IMR-90 (cell line): ENCODE results near the gene ZC3H15. TPM values are rescaled to one million over a fixed set of nuclear protein-coding genes. Genes with fewer than 3 reads are reported as not detected.

ENCODE experiments used
- ATAC-seq: fragments of 200-7000 bp; cut with Tn5 transposase; 2 replicates; pipeline ENCODE4 v1.9.1; 2020; ENCODE audit warnings: low read depth, mild to moderate bottlenecking, moderate library complexity
- BruUV-seq: library from RNA; stranded (reverse); fragments of 400-500 nt; replicated peaks from 2 replicates; lab custom pipeline; 2021; lab: Mats Ljungman, UMichigan
- CTCF ChIA-PET: fragments of 300-600 bp; formaldehyde crosslinking; extraction: SDS; loops from one replicate; lab custom pipeline; 2021; ENCODE audit warnings: antibody characterized with exemption; lab: Yijun Ruan, JAX
- POLR2A ChIA-PET: fragments of 300-600 bp; sonication (Branson Sonifier 250); formaldehyde crosslinking; loops from one replicate; lab custom pipeline; 2022; ENCODE audit warnings: antibody characterized with exemption; ENCODE audit not compliant: unreplicated experiment; lab: Charles Lee
- DNase-seq: peaks from one replicate; pipeline ENCODE4 v3.0.0; 2013
- H2AFZ ChIP-seq: replicated peaks from 2 replicates; pipeline ENCODE3; 2013; ENCODE audit warnings: low read length, mild to moderate bottlenecking; ENCODE audit not compliant: poor library complexity
- H2AK5ac ChIP-seq: 2 replicates; pipeline ENCODE4 v1.6.1; 2013; ENCODE audit warnings: low read depth, low read length, inconsistent platforms
- H2AK9ac ChIP-seq: replicated peaks from 2 replicates; pipeline ENCODE3; 2013; ENCODE audit warnings: mild to moderate bottlenecking, low read depth, low read length, moderate library complexity; ENCODE audit not compliant: poor library complexity
- H2BK120ac ChIP-seq: 2 replicates; pipeline ENCODE4 v1.6.1; 2013; ENCODE audit warnings: low read depth, low read length, inconsistent platforms
- H2BK15ac ChIP-seq: 3 replicates; pipeline ENCODE4 v1.6.1; 2013; ENCODE audit warnings: low read depth, low read length, inconsistent platforms
- H2BK20ac ChIP-seq: 2 replicates; pipeline ENCODE4 v1.6.1; 2013; ENCODE audit warnings: low read depth, mild to moderate bottlenecking, inconsistent platforms, low read length, moderate library complexity
- H2BK5ac ChIP-seq: 2 replicates; pipeline ENCODE4 v1.6.1; 2013; ENCODE audit warnings: mild to moderate bottlenecking, low read depth, low read length, inconsistent platforms; ENCODE audit not compliant: poor library complexity, severe bottlenecking
- H3K14ac ChIP-seq: replicated peaks from 2 replicates; pipeline ENCODE4 v1.6.1; 2013; ENCODE audit warnings: low read depth, low read length, inconsistent platforms
- H3K18ac ChIP-seq: 2 replicates; pipeline ENCODE4 v1.6.1; 2013; ENCODE audit warnings: low read depth, low read length, control low read depth
- H3K23ac ChIP-seq: 2 replicates; pipeline ENCODE4 v1.6.1; 2013; ENCODE audit warnings: low read depth, low read length, inconsistent platforms
- H3K27ac ChIP-seq: 2 replicates; pipeline ENCODE4 v1.5.1; 2013; ENCODE audit warnings: mild to moderate bottlenecking, control low read depth, low read length; ENCODE audit not compliant: insufficient read depth
- H3K27me3 ChIP-seq: 2 replicates; pipeline ENCODE4 v1.6.1; 2013; ENCODE audit warnings: low read length; ENCODE audit not compliant: control insufficient read depth, insufficient read depth
- H3K36me3 ChIP-seq: 2 replicates; pipeline ENCODE4 v1.6.1; 2013; ENCODE audit warnings: low read length, mixed read lengths; ENCODE audit not compliant: control insufficient read depth, insufficient read depth
- H3K4ac ChIP-seq: 2 replicates; pipeline ENCODE4 v1.6.1; 2013; ENCODE audit warnings: low read depth, low read length, inconsistent platforms
- H3K4me1 ChIP-seq: 2 replicates; pipeline ENCODE4 v1.6.1; 2013; ENCODE audit warnings: low read length, mixed read lengths; ENCODE audit not compliant: control insufficient read depth, insufficient read depth
- H3K4me2 ChIP-seq: 2 replicates; pipeline ENCODE4 v1.6.1; 2013; ENCODE audit warnings: low read depth, mild to moderate bottlenecking, control low read depth, low read length, moderate library complexity
- H3K4me3 ChIP-seq: 2 replicates; pipeline ENCODE4 v1.5.1; 2013; ENCODE audit warnings: low read depth, mild to moderate bottlenecking, control low read depth, low read length, moderate library complexity; ENCODE audit not compliant: insufficient read depth
- H3K56ac ChIP-seq: 2 replicates; pipeline ENCODE4 v1.6.1; 2013; ENCODE audit warnings: low read length, inconsistent platforms; ENCODE audit not compliant: insufficient read depth; ENCODE audit errors: extremely low read depth
- H3K79me1 ChIP-seq, 2 experiments: 2 replicates each; pipeline ENCODE4 v1.6.1; 2013; ENCODE audit warnings: low read length in 2 of 2, inconsistent platforms in 1 of 2, low read depth in 1 of 2
- H3K9ac ChIP-seq: 2 replicates; pipeline ENCODE4 v1.6.1; 2013; ENCODE audit warnings: low read depth, low read length, control low read depth
- H3K9me1 ChIP-seq: 2 replicates; pipeline ENCODE4 v1.6.1; 2013; ENCODE audit warnings: low read length, inconsistent platforms; ENCODE audit not compliant: insufficient read depth
- H3K9me3 ChIP-seq: 2 replicates; pipeline ENCODE4 v1.6.1; 2013; ENCODE audit warnings: low read length; ENCODE audit not compliant: control insufficient read depth, insufficient read depth
- H4K20me1 ChIP-seq: 2 replicates; pipeline ENCODE4 v1.6.1; 2013; ENCODE audit warnings: low read length, inconsistent platforms; ENCODE audit not compliant: insufficient read depth
- H4K5ac ChIP-seq: 2 replicates; pipeline ENCODE4 v1.6.1; 2013; ENCODE audit warnings: mild to moderate bottlenecking, low read depth, low read length, control low read depth
- H4K8ac ChIP-seq, 2 experiments: 2 replicates each; pipeline ENCODE4 v1.6.1; 2013; ENCODE audit warnings: low read depth in 2 of 2, low read length in 2 of 2, control low read depth in 1 of 2, inconsistent platforms in 1 of 2
- H4K91ac ChIP-seq: 2 replicates; pipeline ENCODE4 v1.6.1; 2013; ENCODE audit warnings: low read depth, low read length, inconsistent platforms; ENCODE audit not compliant: insufficient read depth
- BHLHE40 ChIP-seq: fragments of 150-350 bp; IDR thresholded peaks from 2 replicates; pipeline ENCODE4 v1.6.1; 2016; ENCODE audit warnings: mild to moderate bottlenecking, low read depth, low read length
- CEBPB ChIP-seq: IDR thresholded peaks from 2 replicates; pipeline ENCODE4 v1.6.1; 2012; ENCODE audit warnings: low read depth, low read length, improper control_type of control experiment
- CHD1 ChIP-seq: IDR thresholded peaks from 2 replicates; pipeline ENCODE4 v1.6.1; 2012; ENCODE audit warnings: low read depth, low read length, improper control_type of control experiment
- CTCF ChIP-seq: conservative IDR thresholded peaks from 2 replicates; pipeline ENCODE4 v1.5.1; 2012; ENCODE audit warnings: mild to moderate bottlenecking, low read depth, low read length, improper control_type of control experiment
- ELK1 ChIP-seq: fragments of 150-350 bp; IDR thresholded peaks from 2 replicates; pipeline ENCODE4 v1.6.1; 2016; ENCODE audit warnings: low read depth, mild to moderate bottlenecking, low read length, moderate library complexity, borderline replicate concordance
- FOS ChIP-seq: fragments of 150-350 bp; IDR thresholded peaks from 2 replicates; pipeline ENCODE4 v1.6.1; 2016; ENCODE audit warnings: low read depth, low read length
- MAFK ChIP-seq: IDR thresholded peaks from 2 replicates; pipeline ENCODE4 v1.6.1; 2012; ENCODE audit warnings: low read depth, low read length, improper control_type of control experiment
- MAZ ChIP-seq: IDR thresholded peaks from 2 replicates; pipeline ENCODE4 v1.6.1; 2012; ENCODE audit warnings: low read depth, mild to moderate bottlenecking, low read length, improper control_type of control experiment, moderate library complexity, borderline replicate concordance
- MXI1 ChIP-seq: IDR thresholded peaks from 2 replicates; pipeline ENCODE4 v1.6.1; 2012; ENCODE audit warnings: low read depth, mild to moderate bottlenecking, low read length, moderate library complexity, borderline replicate concordance
- NFE2L2 ChIP-seq: fragments of 150-350 bp; IDR thresholded peaks from 2 replicates; pipeline ENCODE4 v1.6.1; 2016; ENCODE audit warnings: low read depth, mild to moderate bottlenecking, low read length
- POLR2A ChIP-seq: IDR thresholded peaks from 2 replicates; pipeline ENCODE4 v1.6.1; 2012; ENCODE audit warnings: mild to moderate bottlenecking, low read depth, low read length
- RAD21 ChIP-seq: IDR thresholded peaks from 2 replicates; pipeline ENCODE4 v1.6.1; 2012; ENCODE audit warnings: low read length, improper control_type of control experiment
- RCOR1 ChIP-seq: IDR thresholded peaks from 2 replicates; pipeline ENCODE4 v1.6.1; 2012; ENCODE audit warnings: mild to moderate bottlenecking, low read length, improper control_type of control experiment; ENCODE audit not compliant: insufficient replicate concordance
- RFX5 ChIP-seq: IDR thresholded peaks from 2 replicates; pipeline ENCODE4 v1.8.0; 2012; ENCODE audit warnings: low read depth, mild to moderate bottlenecking, low read length, moderate library complexity
- SMC3 ChIP-seq: fragments of 150-350 bp; IDR thresholded peaks from 2 replicates; pipeline ENCODE4 v1.6.1; 2016; ENCODE audit warnings: low read depth, mild to moderate bottlenecking, antibody characterized with exemption, low read length, moderate library complexity
- WGBS, 2 experiments: methylation state at CpG; one replicate each; pipeline versions ENCODE4 v1.1.5 to v1.1.7; 2013; ENCODE audit warnings: missing lambda C conversion rate in 2 of 2; ENCODE audit not compliant: insufficient read length in 1 of 2; ENCODE audit errors: extremely low coverage in 2 of 2; 5-methylcytosine and 5-hydroxymethylcytosine counted together
- dilution Hi-C: fragments of 300-500 bp; cut with HindIII; formaldehyde crosslinking; loops from one replicate; pipeline ENCODE4 v1.14.3; 2018; ENCODE audit warnings: low sequenced_read_pairs; ENCODE audit not compliant: unreplicated experiment
- in situ Hi-C: fragments of 300-500 bp; cut with MboI; formaldehyde crosslinking; loops from 3 replicates; pipeline ENCODE4 v1.14.3; 2019; ENCODE audit warnings: low sequenced_read_pairs, inconsistent platforms, mixed read lengths
- intact Hi-C: fragments of 100-400 bp; cut with micrococcal nuclease; formaldehyde crosslinking; loops from 2 replicates; pipeline ENCODE4 v1.10.0; 2022
- polyA plus RNA-seq, 3 experiments: library from polyadenylated mRNA; depleted of rRNA; stranded (reverse); fragments of >200 nt; gene quantifications; 2 replicates each; pipeline ENCODE4 v1.2.3, GENCODE V29; 2012; ENCODE audit warnings: low replicate concordance in 1 of 3
- total RNA-seq: library from RNA; depleted of rRNA; stranded (reverse); fragments of >200 nt; gene quantifications from 2 replicates; pipeline ENCODE4 v1.2.3, GENCODE V29; 2012
- TF ChIP-seq, protein P1 (sequence below): fragments of 150-350 bp; IDR thresholded peaks from 2 replicates; pipeline ENCODE4 v1.6.1; 2017; ENCODE audit warnings: mild to moderate bottlenecking, antibody characterized with exemption, low read length, low read depth

ZC3H15 gene
- total and polyA plus RNA-seq, 2 of the 4 experiments (the other 2 are of a cell fraction), result 22.9 to 47.4 TPM

GRCh38 chr2:186546846-186547245, 60.8 kb downstream of the ZC3H15 start:
- H3K56ac ChIP-seq, result no peak overlapping the region
- no peak overlapping the region for H4K91ac ChIP-seq
- H2BK5ac ChIP-seq, result peak overlapping the region; percentile 62
- H3K9me1 ChIP-seq, result peaks cover 3% of the 10 kb centered on the region; the same call in 1 of the 2 replicates
- no peak overlapping the region for H3K4me3 ChIP-seq
- H3K27me3 ChIP-seq, result no peaks in the 10 kb centered on the region
- H2AFZ ChIP-seq, result no peak overlapping the region
- peak overlapping the region; percentile 36; the same call in 1 of the 2 replicates for H3K4me2 ChIP-seq
- POLR2A ChIA-PET, result interaction anchor here (0.8 kb wide), 1 partner anchor 1616 kb away, joined by 3 read pairs; no protein-coding TSS in a partner anchor
- H3K18ac ChIP-seq, result peak overlapping the region; percentile 66; the same call in 1 of the 2 replicates
- no peak overlapping the region for H3K9ac ChIP-seq
- H2BK120ac ChIP-seq, result peak overlapping the region; percentile 80; the same call in 1 of the 2 replicates
- DNase-seq (peak; percentile 36), ATAC-seq (peak; percentile 18)
- H3K79me1 ChIP-seq, result no peaks in the 10 kb centered on the region
- TF ChIP-seq MAFK, result no peak
- no peak for TF ChIP-seq MAZ
- no peak for TF ChIP-seq RCOR1
- no peak for TF ChIP-seq MXI1
- TF ChIP-seq RFX5, result no peak
- TF ChIP-seq RAD21, result no peak
- TF ChIP-seq SMC3, result no peak
- no peak for TF ChIP-seq CEBPB
- TF ChIP-seq, protein P1, sequence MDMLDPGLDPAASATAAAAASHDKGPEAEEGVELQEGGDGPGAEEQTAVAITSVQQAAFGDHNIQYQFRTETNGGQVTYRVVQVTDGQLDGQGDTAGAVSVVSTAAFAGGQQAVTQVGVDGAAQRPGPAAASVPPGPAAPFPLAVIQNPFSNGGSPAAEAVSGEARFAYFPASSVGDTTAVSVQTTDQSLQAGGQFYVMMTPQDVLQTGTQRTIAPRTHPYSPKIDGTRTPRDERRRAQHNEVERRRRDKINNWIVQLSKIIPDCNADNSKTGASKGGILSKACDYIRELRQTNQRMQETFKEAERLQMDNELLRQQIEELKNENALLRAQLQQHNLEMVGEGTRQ, result no peak
- TF ChIP-seq NFE2L2, result no peak
- TF ChIP-seq ELK1, result no peak
- no peak for TF ChIP-seq POLR2A
- no peak for TF ChIP-seq BHLHE40
- no peak for TF ChIP-seq FOS
- no peak for TF ChIP-seq CHD1
- no peak for TF ChIP-seq CTCF
- H4K5ac ChIP-seq, result peak overlapping the region; percentile 59; the same call in 1 of the 2 replicates
- peak overlapping the region; percentile 53; the same call in 1 of the 2 replicates for H3K14ac ChIP-seq
- intact Hi-C loops, result no loop called here
- H2AK5ac ChIP-seq, result no peak overlapping the region
- dilution Hi-C loops, result no loop called here
- no peaks in the 10 kb centered on the region for H4K20me1 ChIP-seq
- H3K9me3 ChIP-seq, result no peaks in the 10 kb centered on the region
- H2AK9ac ChIP-seq, result no peak overlapping the region
- H2BK15ac ChIP-seq, result peak overlapping the region; percentile 47; the same call in 1 of the 3 replicates
- in situ Hi-C loops, result no loop called here
- WGBS, 2 experiments, result no CpG with 5 or more reads among the region's 1 CpG
- H3K36me3 ChIP-seq, result no peaks in the 10 kb centered on the region
- CTCF ChIA-PET, result no interaction called here
- no TSS peak for BruUV-seq
- H4K8ac ChIP-seq, result peak overlapping the region; percentile 18 to 46; a peak in 1 of 4 replicates
- peak overlapping the region; percentile 17; the same call in 1 of the 2 replicates for H3K4ac ChIP-seq
- peaks cover 10% of the 10 kb centered on the region for H3K4me1 ChIP-seq
- H3K23ac ChIP-seq, result no peak overlapping the region
- peak overlapping the region; percentile 16 for H2BK20ac ChIP-seq
- H3K27ac ChIP-seq, result no peak overlapping the region
